Skeletal muscle tissue (tissue), 4 donors: ENCODE results near the gene CACNB2. TPM values are rescaled to one million over a fixed set of nuclear protein-coding genes. Genes with fewer than 3 reads are reported as not detected.

Experiments
- H3K27ac ChIP-seq: one replicate; pipeline ENCODE4 v1.7.0; 2013; ENCODE audit warnings: mild to moderate bottlenecking, low read depth, low read length, inconsistent platforms
- H3K27me3 ChIP-seq, 3 donors: one replicate each; pipeline ENCODE4 v1.7.0; 2013; ENCODE audit warnings: low read length in 3 of 3; ENCODE audit not compliant: control insufficient read depth in 3 of 3, insufficient read depth in 3 of 3
- H3K36me3 ChIP-seq, 3 donors: one replicate each; pipeline ENCODE4 v1.7.0; 2013; ENCODE audit warnings: low read length in 3 of 3; ENCODE audit not compliant: control insufficient read depth in 3 of 3, insufficient read depth in 3 of 3
- H3K4me1 ChIP-seq, 3 donors: one replicate each; pipeline ENCODE4 v1.7.0; 2013; ENCODE audit warnings: low read length in 3 of 3, mild to moderate bottlenecking in 3 of 3; ENCODE audit not compliant: control insufficient read depth in 3 of 3, insufficient read depth in 3 of 3
- H3K4me3 ChIP-seq, 3 donors: one replicate each; pipeline ENCODE4 v1.7.0; 2013; ENCODE audit warnings: low read length in 3 of 3
- H3K9ac ChIP-seq, 3 donors: one replicate each; pipeline ENCODE4 v1.7.0; 2013; ENCODE audit warnings: low read length in 3 of 3, mild to moderate bottlenecking in 3 of 3, moderate library complexity in 2 of 3, low read depth in 1 of 3
- H3K9me3 ChIP-seq, 3 donors: one replicate each; pipeline ENCODE4 v1.7.0; 2013; ENCODE audit warnings: low read length in 3 of 3; ENCODE audit not compliant: control insufficient read depth in 3 of 3
- total RNA-seq: library from RNA; depleted of rRNA; stranded (reverse); fragments of >200 nt; gene quantifications from one replicate; pipeline ENCODE4 v1.2.3, GENCODE V29; 2014
- donor health status: Osteomylitis.

CACNB2 gene
- total RNA-seq, 1 donor from 2014 or later: 4.2 TPM

- H3K4me1 ChIP-seq: no peaks in the 10 kb centered on the region
- H3K36me3 ChIP-seq: no peaks in the 10 kb centered on the region
- no peaks in the 10 kb centered on the region for H3K27me3 ChIP-seq
- H3K9ac ChIP-seq: no peak overlapping the region
- no peak overlapping the region for H3K4me3 ChIP-seq
- no peak overlapping the region for H3K27ac ChIP-seq
- no peaks in the 10 kb centered on the region for H3K9me3 ChIP-seq
Observed at GRCh38 chr10:18222866-18223265, 82.6 kb downstream of the CACNB2 start.

- no peaks in the 10 kb centered on the region for H3K36me3 ChIP-seq
- H3K9ac ChIP-seq: no peak overlapping the region
- no peak overlapping the region for H3K4me3 ChIP-seq
- no peaks in the 10 kb centered on the region for H3K4me1 ChIP-seq
- no peaks in the 10 kb centered on the region for H3K27me3 ChIP-seq
- H3K9me3 ChIP-seq: no peaks in the 10 kb centered on the region
- no peak overlapping the region for H3K27ac ChIP-seq
Observed at GRCh38 chr10:18223898-18224297, 83.7 kb downstream of the CACNB2 start.

GRCh38 chr10:18224626-18225445 is 84.6 kb downstream of the CACNB2 start:
- H3K27ac ChIP-seq: no peak overlapping the region

GRCh38 chr10:18226336-18226735 is 86.1 kb downstream of the CACNB2 start:
- Histone ChIP-seq H3K4me1 (no peaks in the 10 kb centered on the region), H3K36me3 (no peaks in the 10 kb centered on the region), H3K27ac (no peak overlapping the region), H3K9me3 (no peaks in the 10 kb centered on the region), H3K27me3 (no peaks in the 10 kb centered on the region), H3K9ac (no peak overlapping the region), H3K4me3 (no peak overlapping the region)

More at GRCh38 chr10:18224626-18225445, 84.6 kb downstream of the CACNB2 start:
- Histone ChIP-seq H3K4me1 (no peaks in the 10 kb centered on the region), H3K4me3 (no peak overlapping the region), H3K9ac (no peak overlapping the region), H3K9me3 (no peaks in the 10 kb centered on the region), H3K27me3 (no peaks in the 10 kb centered on the region), H3K36me3 (no peaks in the 10 kb centered on the region)

- no peak overlapping the region for H3K4me3 ChIP-seq
- H3K27me3 ChIP-seq: no peaks in the 10 kb centered on the region
- H3K4me1 ChIP-seq: no peaks in the 10 kb centered on the region
- no peak overlapping the region for H3K9ac ChIP-seq
- H3K36me3 ChIP-seq: no peaks in the 10 kb centered on the region
- no peaks in the 10 kb centered on the region for H3K9me3 ChIP-seq
- H3K27ac ChIP-seq: no peak overlapping the region
Observed at GRCh38 chr10:18229826-18230225, 89.6 kb downstream of the CACNB2 start.

- no peaks in the 10 kb centered on the region for H3K4me1 ChIP-seq
- no peak overlapping the region for H3K9ac ChIP-seq
- no peaks in the 10 kb centered on the region for H3K9me3 ChIP-seq
- H3K27me3 ChIP-seq: no peaks in the 10 kb centered on the region
- no peak overlapping the region for H3K27ac ChIP-seq
- H3K36me3 ChIP-seq: no peaks in the 10 kb centered on the region
- H3K4me3 ChIP-seq: no peak overlapping the region
Observed at GRCh38 chr10:18230794-18231193, 90.6 kb downstream of the CACNB2 start.

GRCh38 chr10:18231480-18231879 is 91.3 kb downstream of the CACNB2 start:
- no peaks in the 10 kb centered on the region for H3K4me1 ChIP-seq
- H3K27ac ChIP-seq: no peak overlapping the region
- no peaks in the 10 kb centered on the region for H3K27me3 ChIP-seq
- no peak overlapping the region for H3K4me3 ChIP-seq
- H3K9me3 ChIP-seq: no peaks in the 10 kb centered on the region
- H3K9ac ChIP-seq: no peak overlapping the region
- no peaks in the 10 kb centered on the region for H3K36me3 ChIP-seq

- Histone ChIP-seq H3K4me3 (no peak overlapping the region), H3K9ac (no peak overlapping the region), H3K9me3 (no peaks in the 10 kb centered on the region), H3K36me3 (no peaks in the 10 kb centered on the region), H3K27ac (no peak overlapping the region), H3K27me3 (no peaks in the 10 kb centered on the region), H3K4me1 (no peaks in the 10 kb centered on the region)
Observed at GRCh38 chr10:18233775-18234174, 93.6 kb downstream of the CACNB2 start.

GRCh38 chr10:18235477-18235876 is 95.3 kb downstream of the CACNB2 start:
- Histone ChIP-seq H3K27me3 (no peaks in the 10 kb centered on the region), H3K9ac (no peak overlapping the region), H3K9me3 (no peaks in the 10 kb centered on the region), H3K4me3 (no peak overlapping the region), H3K27ac (no peak overlapping the region), H3K36me3 (no peaks in the 10 kb centered on the region), H3K4me1 (no peaks in the 10 kb centered on the region)

- Histone ChIP-seq H3K27ac (no peak overlapping the region), H3K4me1 (no peaks in the 10 kb centered on the region), H3K4me3 (no peak overlapping the region), H3K9ac (no peak overlapping the region), H3K27me3 (no peaks in the 10 kb centered on the region), H3K9me3 (no peaks in the 10 kb centered on the region), H3K36me3 (no peaks in the 10 kb centered on the region)
Observed at GRCh38 chr10:18236756-18237155, 96.5 kb downstream of the CACNB2 start.
